ENCODE results near the gene OLFM2.
"Not testable (repeated sequence)": the region's sequence is repeated elsewhere in the genome, so short reads cannot be mapped to it uniquely, and the experiment has no call there.

OLFM2 gene

DNA sequence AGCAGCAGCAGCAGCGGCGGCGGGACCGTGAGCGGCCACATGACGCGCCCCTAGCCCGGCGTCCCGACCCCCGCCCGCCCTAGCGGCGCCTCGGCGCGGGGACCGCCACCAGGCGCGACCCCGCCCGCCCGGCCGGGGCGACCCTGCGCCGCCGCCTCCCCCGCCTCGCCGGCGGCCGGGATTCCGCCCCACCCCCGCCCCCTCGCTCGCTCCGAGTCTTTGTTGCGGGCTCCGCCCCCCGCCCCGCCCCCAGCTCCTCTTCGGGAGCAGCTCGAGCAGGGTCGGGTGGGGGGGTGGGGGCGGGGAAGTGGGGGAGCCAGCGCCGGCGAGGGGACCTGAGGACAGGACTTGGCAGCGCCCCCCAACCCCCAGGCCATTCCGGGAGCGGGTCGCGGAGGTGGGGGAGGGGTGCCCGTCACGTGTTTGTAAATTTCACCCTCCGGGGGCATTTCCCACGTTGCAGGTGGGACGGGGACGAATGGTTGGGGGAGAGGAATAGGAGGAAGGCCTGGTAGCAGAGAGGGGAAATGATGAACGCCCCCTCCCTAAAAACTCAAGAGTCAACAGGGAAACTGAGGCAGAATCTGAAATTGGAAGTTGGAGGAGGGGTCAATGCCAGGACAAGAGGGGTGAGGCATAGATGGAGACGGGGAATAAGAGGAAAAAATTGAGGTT lies at the start of gene OLFM2:
OLFM2 (minus strand) TSS at position 190 of the 675 bp plus-strand sequence; CDS start at position 41, 149 bp downstream.
- no peak for DNase-seq

DNA sequence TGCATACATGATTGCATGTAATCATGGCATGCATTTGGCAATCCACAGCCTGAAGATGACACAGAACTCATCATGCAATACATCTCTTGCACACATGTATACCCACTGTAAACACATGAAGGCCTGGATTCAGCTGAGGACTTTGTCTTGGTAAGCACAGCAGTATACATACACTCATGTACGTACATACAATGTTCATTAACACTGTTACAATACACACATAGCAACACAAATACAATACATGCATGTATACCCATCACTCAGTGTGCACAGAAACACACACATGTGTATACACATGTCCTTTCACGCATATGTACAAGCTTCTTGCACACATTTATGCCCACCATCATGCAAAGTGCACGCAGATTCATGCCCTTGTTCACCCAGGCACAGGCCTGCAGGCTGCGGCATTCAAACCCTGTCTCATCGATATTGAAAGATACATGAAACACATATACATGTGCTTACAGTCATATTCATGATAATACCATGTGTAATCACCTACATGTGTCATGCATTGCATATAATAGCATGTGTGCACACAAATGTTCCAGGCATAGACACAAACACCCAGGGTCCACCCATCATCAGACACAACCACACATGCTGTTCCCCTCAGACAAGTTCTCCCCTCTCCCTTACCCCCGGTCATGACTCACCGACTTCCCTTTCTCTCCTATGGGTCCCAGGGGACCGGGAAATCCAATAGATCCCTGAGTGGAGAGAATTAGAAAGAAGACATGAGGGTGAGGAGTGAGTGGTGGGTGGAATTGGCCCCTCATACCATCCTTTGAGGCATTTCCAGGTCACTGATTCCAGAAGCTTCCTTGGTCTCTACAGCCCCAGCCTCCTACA lies 45.3 kb upstream of the OLFM2 start:
- DNase-seq = no peak

DNA sequence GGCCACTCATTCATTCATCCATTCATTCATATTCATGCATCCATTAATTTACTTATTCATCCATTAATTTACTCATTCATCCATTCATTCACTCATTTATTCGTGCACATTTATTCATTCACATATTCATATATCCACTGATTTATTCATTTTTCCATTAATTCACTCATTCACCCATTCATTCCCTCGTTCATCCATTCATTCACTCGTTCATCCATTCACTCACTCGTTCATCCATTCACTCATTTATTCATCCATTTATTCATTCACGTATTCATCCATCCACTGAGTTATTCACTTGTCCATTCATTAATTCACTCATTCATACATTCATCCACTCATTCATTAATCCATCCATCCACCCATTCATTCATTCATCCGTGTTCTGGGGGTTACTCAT lies 35.8 kb upstream of the OLFM2 start:
- no peak for DNase-seq

DNA sequence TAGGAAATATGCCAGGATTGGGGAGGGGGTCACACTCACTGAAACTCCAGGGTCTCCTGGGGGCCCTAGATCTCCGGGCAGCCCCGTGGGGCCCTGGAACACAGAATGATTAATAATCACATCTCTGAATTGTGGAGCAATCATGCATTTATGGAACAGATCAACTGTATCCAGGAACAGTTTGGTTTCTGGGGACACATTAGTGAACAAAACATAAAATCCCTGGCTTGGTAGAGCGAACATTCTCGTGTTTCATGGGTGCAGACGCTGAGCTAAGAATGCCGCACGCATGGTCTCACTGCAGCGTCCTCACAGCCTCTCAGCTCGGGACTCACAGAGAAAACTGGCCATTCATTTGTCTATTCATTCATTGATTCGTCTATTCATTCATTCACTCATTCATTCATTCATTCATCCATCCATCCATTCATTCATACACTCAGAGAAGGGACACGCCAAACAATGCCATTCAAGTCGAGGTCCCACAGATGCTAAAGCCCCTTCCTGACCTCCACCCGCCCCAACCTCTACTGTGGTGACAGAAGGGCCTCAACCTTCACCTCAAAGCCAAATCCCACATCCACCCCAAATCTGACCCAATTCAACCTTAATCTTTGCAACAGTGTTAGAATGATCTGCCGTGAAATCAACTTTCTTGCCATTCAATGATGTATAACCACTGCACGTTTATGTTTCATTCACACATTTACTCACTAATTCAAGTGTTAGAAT lies 35.0 kb upstream of the OLFM2 start:
- no peak for DNase-seq

DNA sequence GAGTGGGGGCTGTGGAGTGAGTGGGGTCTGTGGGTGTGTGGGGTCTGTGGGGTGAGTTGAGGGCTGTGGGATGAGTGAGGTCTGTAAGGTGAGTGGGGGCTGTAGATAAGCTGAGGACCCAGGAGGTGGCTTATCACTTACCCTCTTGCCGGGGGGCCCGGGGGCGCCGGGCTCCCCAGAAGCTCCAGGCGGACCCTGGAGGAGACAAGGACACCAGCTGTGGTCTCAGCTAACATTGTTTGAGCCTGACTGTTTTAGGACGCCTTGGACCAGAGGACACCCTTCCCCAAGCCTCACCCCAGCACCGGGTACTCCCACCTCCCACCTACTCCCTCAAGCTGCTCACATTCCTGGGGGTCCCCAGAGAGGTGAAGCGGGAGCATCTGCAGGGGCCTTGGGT lies 34.2 kb upstream of the OLFM2 start:
- no peak for DNase-seq

DNA sequence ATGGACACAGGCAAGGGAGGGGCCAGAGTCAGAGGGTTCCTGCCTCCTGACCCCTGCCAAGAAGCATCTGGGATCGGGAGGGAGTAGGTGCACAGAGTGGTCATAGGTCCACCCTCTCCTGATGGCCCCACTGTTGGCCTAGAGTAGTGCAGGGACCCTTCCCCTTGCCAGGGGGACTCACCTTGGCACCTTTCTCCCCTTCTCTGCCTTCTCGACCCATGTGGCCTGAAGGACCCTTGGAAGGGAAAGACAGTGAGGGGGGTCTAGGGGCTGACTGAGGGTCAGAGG lies 33.3 kb upstream of the OLFM2 start:
- DNase-seq = no peak

DNA sequence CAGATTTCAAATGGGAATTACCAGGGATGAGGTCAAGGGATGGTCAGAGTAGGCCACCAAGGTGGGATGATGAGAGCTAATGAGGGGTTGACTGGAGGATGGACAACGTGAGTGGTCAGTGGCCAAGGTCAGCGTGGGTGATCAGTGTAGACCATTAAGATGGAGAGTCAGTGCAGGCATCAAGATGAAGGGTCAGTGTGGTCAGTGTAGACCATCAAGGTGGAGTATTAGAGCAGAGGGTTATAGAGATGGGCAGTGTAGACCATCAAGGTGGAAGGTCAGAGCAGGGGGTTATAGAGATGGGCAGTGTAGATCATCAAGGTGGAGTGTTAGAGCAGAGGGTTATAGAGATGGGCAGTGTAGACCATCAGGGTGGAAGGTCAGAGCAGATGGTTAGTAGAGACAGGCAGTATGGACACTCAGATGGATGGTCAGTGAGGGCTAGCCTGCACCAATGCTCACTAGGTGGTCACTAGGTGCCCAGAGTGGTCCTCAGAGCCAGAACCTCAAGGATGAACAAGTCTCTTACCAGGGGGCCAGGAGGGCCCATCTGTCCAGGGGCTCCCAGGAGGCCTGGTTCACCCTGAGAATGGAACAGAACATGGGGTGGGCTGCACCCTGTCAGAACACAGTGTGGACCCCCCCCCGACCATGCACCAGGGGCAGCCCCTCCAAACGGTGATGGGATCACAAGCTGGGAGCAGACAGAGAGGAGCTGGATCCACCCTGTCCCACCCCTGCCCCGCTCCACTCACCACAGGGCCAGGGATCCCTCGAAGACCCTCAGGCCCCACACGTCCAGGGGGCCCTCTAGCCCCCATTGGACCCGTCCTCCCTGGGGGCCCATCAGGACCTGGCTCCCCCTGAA lies 32.7 kb upstream of the OLFM2 start:
- DNase-seq = no peak

DNA sequence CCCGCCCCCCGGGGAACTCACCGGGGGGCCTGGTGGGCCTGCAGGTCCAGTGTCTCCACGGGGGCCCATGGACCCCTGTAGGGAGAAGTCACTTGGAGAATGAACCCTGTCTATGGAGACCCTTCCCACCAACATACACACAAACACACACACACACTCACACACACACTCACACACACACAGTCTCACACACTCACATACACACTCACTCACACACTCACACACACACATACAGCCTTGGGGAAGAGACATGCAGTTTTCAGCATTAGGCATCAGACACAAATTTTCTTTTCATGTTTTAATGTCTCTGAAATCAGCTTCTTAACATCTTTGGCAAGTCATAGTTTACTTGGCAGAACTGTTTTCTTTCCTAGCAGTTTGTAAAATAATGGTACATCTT lies 31.0 kb upstream of the OLFM2 start:
- DNase-seq = no peak

DNA sequence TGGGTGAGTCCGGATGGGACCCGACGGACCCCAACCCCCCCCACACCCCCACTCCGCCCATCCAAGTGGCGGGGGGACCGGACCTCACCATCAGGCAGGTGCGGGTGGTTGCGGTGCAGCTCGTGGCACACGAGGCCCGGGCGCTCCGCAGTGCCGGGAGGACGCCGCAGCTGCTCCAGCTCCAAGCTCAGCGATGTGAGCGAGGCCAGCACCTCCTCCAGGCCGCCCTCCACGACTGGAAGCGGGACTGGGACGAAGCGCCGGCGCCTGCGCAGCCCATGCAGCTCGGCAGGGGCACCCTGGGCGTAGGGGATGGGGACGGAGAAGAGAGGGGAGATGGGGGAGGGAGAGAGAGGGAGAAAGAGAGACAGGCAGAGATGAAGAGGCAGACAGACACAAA lies 30.1 kb upstream of the OLFM2 start:
- DNase-seq = no peak

DNA sequence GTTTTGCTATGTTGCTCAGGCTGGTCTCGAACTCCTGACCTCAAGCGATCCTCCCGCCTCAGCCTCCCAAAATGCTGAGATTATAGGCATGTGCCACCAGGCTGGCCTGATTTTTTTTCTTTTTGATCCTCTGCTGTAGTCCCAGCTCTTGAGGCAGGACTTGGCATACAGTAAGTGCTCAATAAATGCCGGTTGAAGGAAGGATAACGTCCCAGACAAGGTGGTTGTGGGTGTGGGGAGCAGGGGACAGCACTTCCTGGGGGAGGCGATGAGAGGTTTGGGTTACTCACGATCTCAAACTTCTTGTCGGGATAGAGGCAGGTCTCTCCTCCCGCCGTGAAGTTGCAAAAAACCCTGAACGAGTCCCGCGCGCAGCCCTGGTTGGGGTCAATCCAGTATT lies 29.7 kb upstream of the OLFM2 start:
- DNase-seq = no peak

DNA sequence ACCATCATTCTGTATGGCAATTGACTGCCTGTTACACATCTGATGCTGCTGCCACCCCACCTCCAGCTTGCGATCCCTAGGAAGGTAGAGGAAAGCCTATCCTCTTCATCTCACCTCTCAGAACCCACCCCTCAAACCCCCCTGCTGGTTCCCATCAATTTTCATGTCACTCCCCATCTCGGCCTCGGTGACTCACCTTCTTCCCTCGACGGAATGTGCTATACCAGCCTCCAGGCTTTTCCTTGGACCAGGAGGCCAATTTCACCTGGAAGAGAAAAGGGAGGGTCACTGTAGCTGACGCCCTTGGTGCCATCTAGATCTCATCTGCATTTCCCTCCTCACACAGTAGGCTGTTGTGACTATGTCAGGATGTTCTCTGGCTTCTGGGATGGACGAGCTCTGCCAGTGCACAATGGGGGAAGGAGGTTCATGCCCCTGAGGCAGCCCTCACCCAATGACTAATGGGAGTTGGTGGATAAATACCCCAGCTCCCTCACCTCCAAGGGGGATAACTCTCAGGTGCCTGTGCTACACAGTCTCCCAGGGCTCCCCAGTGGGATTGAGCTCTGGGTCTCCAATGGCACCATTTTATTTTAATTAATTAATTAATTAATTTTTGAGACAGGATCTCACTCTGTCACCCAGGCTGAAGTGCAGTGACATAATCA lies 26.4 kb upstream of the OLFM2 start:
- DNase-seq = no peak

DNA sequence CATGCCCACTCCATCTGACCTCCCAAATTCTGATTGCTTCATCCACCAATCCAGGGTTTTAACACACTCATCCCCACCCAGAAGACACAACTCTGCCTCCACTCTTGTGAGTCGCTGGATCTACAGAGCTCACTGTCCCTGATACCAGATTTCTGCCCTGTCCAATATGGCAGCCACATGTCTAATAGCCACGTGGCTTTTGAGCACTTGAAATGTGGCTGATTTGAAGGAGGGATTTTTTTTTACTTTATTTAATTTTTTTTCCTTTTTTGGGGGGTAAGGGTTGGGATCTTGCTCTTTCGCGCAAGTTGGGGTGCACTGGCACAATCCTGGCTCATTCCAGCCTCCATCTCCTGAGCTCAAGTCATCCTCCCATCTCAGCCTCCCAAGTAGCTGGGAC lies 24.8 kb upstream of the OLFM2 start:
- no peak for DNase-seq

DNA sequence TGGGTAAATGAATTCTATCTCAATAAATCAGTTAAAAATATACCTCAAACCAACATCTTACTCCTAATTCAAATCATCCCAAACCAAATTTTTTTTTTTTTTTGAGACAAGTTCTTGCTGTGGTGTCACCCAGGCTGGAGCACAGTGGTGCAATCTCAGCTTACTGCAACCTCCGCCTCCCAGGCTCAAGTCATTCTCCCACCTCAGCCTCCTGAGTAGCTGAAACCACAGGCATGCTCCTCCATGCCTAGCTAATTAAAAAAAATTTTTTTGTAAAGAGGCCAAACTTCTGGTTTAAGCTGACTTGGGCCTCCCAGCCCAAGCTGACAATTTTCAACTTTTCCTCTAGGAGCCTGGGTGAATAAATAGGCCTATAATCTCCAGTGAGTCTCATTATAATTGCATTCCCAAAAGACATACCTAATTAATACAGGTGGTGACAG lies 22.1 kb upstream of the OLFM2 start:
- DNase-seq = no peak

DNA sequence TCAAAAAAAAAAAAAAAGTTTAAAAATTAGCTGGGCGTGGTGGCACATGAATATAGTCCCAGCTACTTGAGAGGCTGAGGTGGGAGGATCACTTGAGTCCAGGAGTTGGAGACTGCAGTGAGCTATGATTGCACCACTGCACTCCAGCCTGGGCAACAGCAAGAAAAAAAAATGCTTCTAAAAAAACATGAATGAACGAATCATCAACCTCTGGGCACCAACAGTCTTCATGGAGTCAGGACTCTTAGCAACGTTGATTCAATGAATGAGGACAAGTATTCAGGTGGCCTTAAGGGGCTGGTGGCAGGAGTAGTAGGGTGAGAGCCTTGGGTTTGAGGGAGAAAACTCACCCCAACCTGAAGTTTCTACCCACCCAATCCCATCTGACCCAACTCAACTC lies 20.6 kb upstream of the OLFM2 start:
- no peak for DNase-seq

DNA sequence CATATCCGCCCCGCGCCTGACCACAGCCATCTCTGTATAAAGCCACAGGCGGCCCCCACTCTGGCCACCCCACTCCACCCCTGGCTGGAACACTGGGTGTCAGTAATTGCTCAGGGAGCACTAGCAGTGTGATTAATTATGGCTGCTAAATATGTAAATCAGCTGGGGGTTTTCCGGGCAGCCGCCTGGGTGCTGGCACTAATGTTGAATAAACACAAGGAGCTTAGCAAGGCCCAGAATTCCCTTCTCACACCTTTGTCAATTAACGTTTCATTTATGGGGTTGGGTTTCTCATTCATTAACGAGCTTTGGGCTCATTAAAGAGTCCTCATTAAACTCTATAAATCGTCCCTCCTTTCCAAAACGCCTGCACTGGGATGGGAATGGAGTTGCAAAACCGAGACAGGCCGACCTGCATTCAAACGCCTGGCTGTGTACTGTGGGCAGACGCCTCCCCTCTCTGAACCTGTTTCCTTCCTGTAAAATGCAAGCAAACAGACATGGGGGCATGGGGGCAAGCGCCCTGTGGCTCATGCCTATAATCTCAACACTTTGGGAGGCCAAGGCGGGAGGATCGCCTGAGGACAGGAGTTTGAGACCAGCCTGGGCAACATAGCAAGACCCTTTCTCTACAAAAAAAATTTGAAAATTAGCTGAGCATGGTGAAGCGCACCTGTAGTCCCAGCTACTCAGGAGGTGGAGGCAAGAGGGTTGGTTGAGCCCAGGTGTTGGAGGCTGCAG lies 17.7 kb upstream of the OLFM2 start:
- no peak for DNase-seq

DNA sequence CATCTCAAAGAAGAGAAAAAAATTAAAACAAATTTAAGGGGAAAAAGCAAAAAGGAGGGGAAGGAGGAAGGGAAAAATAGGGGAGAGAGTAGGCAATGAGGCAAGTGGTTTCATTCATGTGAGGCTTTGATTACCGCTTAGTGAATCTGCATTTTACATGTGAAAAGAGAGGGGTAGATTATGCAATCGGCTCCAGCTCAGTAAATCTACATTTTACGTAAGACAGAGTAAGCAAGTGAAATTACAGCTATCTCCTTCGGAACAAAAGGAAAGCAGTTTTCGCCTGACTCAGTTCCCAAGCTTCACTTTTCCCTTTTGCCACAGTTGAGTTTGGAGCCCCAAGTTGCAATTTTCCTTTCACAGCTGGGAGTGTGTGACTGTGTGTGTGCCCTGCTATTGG lies 16.0 kb upstream of the OLFM2 start:
- DNase-seq = no peak

DNA sequence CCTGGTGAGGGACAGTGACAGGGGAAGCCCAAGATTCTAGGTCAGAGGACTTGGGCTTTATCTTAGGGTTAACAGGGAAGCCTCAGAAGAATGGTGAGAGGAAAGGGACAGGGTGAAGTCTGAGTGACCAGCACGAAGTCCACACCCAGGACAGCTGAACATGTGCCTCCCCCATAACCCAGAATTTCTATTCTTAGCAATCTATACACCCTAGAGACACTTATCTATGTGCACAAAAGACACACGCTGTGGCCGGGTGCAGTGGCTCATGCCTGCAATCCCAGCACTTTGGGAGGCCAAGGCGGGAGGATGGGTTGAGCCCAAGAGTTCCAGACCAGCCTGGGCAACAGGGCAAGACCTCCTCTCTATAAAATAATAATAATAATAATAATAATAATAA lies 11.1 kb upstream of the OLFM2 start:
- no peak for DNase-seq

DNA sequence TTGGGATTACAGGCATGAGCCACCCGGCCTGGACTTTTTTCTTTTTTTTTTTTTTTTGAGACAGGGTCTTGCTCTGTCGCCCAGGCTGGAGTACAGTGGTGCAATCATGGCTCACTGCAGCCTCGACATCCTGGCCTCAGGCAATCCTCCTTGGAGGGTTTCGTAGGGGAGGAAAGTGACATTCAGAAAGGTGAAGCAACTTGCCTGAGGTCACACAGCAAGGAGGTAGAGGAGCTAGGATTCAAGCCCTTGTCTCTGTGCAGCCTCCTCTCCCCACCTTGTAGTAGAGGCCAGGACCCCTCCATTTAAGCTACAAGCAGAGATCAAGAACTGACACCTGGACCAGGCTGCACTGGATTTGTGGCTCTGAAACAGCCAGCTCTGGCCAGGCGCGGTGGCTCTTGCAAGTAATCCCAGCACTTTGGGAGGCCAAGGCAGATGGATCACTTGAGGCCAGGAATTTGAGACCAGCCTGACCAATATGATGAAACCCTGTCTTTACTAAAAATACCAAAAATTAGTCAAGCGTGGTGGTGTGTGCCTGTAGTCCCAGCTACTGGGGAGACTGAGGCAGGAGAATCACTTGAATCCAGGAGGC lies 10.3 kb upstream of the OLFM2 start:
- DNase-seq = not testable (repeated sequence)

DNA sequence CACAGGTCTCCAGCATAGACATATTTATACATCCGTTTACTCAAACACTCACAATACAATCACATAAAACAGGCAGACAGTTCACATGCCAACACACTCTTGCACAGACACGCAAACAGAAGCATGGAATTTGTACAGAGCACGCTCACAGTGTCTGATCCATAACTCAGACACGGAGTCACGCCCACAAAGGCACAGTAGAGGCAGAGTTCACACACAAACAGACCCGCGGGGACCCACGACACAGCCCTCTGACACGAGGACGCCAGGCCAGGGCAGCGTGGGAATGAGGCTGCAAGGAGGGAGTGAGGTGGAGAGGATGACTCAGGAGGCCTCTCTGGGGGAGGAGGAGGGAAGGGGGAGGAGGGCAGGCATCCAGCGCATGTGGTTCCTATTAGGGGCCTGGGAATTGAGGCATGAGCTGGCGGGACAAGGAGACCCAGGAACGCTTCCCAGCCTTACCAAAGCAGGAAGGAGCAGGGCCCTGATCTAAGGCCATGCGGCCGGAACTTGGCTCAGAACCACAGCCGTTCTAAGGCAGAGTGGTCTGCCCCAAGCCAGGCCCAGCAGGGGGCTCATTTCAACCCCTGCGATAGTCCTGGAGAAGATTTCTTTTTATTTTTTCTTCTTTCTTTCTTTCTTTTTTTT lies 9.1 kb upstream of the OLFM2 start:
- DNase-seq = no peak

DNA sequence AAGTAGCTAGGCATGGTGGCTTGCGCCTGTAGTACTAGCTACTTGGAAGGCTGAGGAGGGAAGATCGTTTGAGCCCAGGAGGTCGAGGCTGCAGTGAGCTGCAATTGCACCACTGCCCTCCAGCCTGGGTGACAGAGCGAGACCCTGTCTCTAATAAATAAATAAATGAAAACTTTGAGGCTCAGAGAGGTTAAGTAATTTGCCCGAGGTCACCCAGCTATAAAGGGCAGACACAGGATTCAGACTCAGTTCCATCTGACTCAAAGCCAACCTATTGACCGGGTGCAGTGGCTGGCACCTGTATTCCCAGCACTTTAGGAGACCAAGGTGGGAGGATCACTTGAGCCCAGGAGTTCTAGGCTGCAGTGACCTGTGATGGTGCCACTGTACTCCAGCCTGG lies 7.4 kb upstream of the OLFM2 start:
- no peak for DNase-seq

DNA sequence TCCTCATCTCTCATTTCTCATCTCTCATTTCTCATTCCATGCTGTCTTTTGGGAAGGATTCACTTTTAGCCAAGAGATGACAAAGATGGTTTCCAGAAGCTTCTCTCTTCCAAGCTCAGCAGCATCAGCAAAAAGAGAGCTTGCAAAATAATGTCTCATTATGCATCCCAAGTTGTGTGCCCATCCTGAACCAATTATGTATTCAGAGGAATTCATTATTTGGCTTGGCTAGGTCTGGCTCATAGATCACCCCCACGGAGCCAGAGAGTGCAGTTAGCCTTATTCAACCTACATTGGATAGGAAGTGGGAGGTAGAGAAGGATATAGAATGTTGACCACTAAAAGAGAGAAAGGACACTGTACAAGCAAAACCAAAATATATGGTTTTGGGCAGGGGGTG lies 5.4 kb upstream of the OLFM2 start:
- DNase-seq = no peak

Data from NCI-H510A treated with DMSO at 0.1 percent for 48 hours (cell line).